Measurements from ENCODE around the gene RNASE7. TPM values are rescaled to one million over a fixed set of nuclear protein-coding genes. Genes with fewer than 3 reads are reported as not detected.

RNASE7 gene
- total RNA-seq, 1 donor from 2014 or later, result not detected

- H3K27ac Mint-ChIP-seq (ENCODE audit: unreplicated experiment), result no peak overlapping the region
- TF ChIP-seq, protein P1, sequence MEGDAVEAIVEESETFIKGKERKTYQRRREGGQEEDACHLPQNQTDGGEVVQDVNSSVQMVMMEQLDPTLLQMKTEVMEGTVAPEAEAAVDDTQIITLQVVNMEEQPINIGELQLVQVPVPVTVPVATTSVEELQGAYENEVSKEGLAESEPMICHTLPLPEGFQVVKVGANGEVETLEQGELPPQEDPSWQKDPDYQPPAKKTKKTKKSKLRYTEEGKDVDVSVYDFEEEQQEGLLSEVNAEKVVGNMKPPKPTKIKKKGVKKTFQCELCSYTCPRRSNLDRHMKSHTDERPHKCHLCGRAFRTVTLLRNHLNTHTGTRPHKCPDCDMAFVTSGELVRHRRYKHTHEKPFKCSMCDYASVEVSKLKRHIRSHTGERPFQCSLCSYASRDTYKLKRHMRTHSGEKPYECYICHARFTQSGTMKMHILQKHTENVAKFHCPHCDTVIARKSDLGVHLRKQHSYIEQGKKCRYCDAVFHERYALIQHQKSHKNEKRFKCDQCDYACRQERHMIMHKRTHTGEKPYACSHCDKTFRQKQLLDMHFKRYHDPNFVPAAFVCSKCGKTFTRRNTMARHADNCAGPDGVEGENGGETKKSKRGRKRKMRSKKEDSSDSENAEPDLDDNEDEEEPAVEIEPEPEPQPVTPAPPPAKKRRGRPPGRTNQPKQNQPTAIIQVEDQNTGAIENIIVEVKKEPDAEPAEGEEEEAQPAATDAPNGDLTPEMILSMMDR (IDR thresholded peaks at IDR 0.05; ENCODE audit: partially characterized antibody, unreplicated experiment), result no peak
- H3K4me1 Mint-ChIP-seq (ENCODE audit: low read depth, unreplicated experiment), result peaks cover 18% of the 10 kb centered on the region
- peaks cover 8% of the 10 kb centered on the region for H3K9me3 Mint-ChIP-seq (ENCODE audit: unreplicated experiment)
- peaks cover 4% of the 10 kb centered on the region for H3K27me3 Mint-ChIP-seq (ENCODE audit: unreplicated experiment)
- DNase-seq, result no peak
- no peaks in the 10 kb centered on the region for H3K36me3 Mint-ChIP-seq (ENCODE audit: unreplicated experiment)
- H3K4me3 Mint-ChIP-seq (ENCODE audit: unreplicated experiment), result no peak overlapping the region
Measured at GRCh38 chr14:21043387-21043973, 1.3 kb downstream of the RNASE7 start.

DNA sequence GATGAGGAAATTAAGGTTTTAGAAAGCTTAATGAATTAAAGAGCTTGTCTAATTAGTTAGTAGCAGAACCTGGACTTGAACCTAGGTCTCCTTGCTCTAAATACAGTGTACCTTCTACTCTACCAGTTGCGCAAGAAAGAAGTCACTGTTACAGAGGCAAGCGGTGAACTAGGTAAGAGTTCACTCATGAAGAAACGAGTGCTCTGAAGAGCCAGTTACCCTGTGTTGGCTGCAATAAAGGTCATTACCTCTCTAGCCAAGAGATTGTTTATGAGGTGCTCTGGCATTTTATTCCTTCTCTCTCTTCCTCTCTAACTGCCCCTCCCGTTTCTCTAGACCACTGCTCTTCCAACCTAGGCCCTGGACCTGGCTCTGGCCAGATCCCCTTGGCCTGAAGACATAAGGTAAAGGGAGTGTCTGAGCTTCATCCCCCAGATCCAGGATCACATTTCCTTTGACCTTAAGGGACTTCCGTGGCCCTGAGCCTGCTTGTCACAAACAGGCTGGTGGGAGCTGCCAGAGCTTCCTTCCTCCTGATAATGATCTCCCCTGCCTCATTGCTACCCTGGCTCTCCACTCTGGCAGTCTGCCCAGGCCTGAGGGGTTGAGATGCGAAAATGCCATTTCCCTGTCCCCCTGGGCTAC lies 1.9 kb downstream of the RNASE7 start:
- H3K9me3 Mint-ChIP-seq (ENCODE audit: unreplicated experiment), result peaks cover 8% of the 10 kb centered on the region
- TF ChIP-seq, protein P1 (IDR thresholded peaks at IDR 0.05; ENCODE audit: partially characterized antibody, unreplicated experiment), result no peak
- no peak overlapping the region for H3K27ac Mint-ChIP-seq (ENCODE audit: unreplicated experiment)
- H3K36me3 Mint-ChIP-seq (ENCODE audit: unreplicated experiment), result no peaks in the 10 kb centered on the region
- no peak for DNase-seq
- H3K27me3 Mint-ChIP-seq (ENCODE audit: unreplicated experiment), result peaks cover 4% of the 10 kb centered on the region
- peaks cover 15% of the 10 kb centered on the region for H3K4me1 Mint-ChIP-seq (ENCODE audit: low read depth, unreplicated experiment)
- H3K4me3 Mint-ChIP-seq (ENCODE audit: unreplicated experiment), result no peak overlapping the region

DNA sequence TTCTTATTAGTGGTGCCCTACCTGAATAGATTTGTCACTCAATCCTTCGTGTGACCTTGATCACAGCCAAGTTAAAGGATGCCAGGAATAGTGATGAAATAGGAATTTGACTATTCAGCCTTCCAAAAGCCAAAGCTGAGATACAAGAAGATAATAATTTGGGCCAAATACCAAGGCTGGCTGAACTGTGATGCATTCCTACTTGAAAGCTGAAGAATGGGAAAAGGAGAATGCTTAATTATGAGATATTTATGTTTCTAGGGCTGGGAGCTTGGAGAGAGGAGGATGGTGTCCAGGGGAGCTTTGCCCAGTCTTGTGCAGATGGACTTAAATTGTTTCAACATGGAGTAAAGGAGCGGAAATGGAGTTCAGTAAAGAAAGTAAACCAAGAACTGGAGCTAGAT lies 5.2 kb downstream of the RNASE7 start:
- Mint-ChIP-seq H3K4me3 (ENCODE audit: unreplicated experiment) (no peak overlapping the region), H3K4me1 (ENCODE audit: low read depth, unreplicated experiment) (peaks cover 9% of the 10 kb centered on the region), H3K27ac (ENCODE audit: unreplicated experiment) (no peak overlapping the region), H3K27me3 (ENCODE audit: unreplicated experiment) (peaks cover 4% of the 10 kb centered on the region), H3K9me3 (ENCODE audit: unreplicated experiment) (peaks cover 6% of the 10 kb centered on the region), H3K36me3 (ENCODE audit: unreplicated experiment) (no peaks in the 10 kb centered on the region)
- TF ChIP-seq, protein P1 (IDR thresholded peaks at IDR 0.05; ENCODE audit: partially characterized antibody, unreplicated experiment), result no peak
- DNase-seq, result no peak

DNA sequence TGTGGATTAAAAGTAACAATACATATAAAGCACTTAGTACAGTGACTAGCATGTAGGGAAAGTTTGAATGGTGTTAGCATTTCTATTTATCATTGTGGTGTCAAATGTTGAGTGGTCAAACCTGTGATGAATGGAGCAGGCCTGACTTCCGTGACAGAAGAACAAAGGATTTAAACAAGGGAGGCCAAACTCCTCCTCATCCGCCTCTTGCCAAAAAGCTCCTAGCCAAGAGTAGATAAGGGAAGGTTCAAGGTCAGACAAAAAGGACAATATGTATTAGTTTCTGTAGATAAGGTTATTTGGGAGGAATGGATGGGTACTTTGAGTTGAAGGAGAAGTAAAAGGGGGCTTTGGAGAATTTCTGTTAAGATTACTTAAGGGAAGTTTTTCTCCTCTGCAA lies 6.5 kb downstream of the RNASE7 start:
- TF ChIP-seq, protein P1 (IDR thresholded peaks at IDR 0.05; ENCODE audit: partially characterized antibody, unreplicated experiment), result no peak
- no peak for DNase-seq
- Mint-ChIP-seq H3K9me3 (ENCODE audit: unreplicated experiment) (peaks cover 2% of the 10 kb centered on the region), H3K27ac (ENCODE audit: unreplicated experiment) (no peak overlapping the region), H3K27me3 (ENCODE audit: unreplicated experiment) (peaks cover 4% of the 10 kb centered on the region), H3K4me1 (ENCODE audit: low read depth, unreplicated experiment) (peaks cover 6% of the 10 kb centered on the region), H3K36me3 (ENCODE audit: unreplicated experiment) (no peaks in the 10 kb centered on the region), H3K4me3 (ENCODE audit: unreplicated experiment) (no peak overlapping the region)

- no peaks in the 10 kb centered on the region for H3K9me3 Mint-ChIP-seq (ENCODE audit: unreplicated experiment)
Measured at GRCh38 chr14:21049271-21049673, 7.1 kb downstream of the RNASE7 start.

More at GRCh38 chr14:21049271-21049673, 7.1 kb downstream of the RNASE7 start:
- peaks cover 4% of the 10 kb centered on the region for H3K4me1 Mint-ChIP-seq (ENCODE audit: low read depth, unreplicated experiment)
- no peak overlapping the region for H3K4me3 Mint-ChIP-seq (ENCODE audit: unreplicated experiment)
- TF ChIP-seq, protein P1 (IDR thresholded peaks at IDR 0.05; ENCODE audit: partially characterized antibody, unreplicated experiment), result no peak
- H3K36me3 Mint-ChIP-seq (ENCODE audit: unreplicated experiment), result no peaks in the 10 kb centered on the region
- DNase-seq, result no peak
- no peak overlapping the region for H3K27ac Mint-ChIP-seq (ENCODE audit: unreplicated experiment)
- H3K27me3 Mint-ChIP-seq (ENCODE audit: unreplicated experiment), result peaks cover 4% of the 10 kb centered on the region

Data from glutamatergic neuron (in vitro differentiated cells).